ENCODE measurements around the gene IRGQ. TPM values are rescaled to one million over a fixed set of nuclear protein-coding genes. Genes with fewer than 3 reads are reported as not detected.

IRGQ gene
- total RNA-seq, 6 experiments from 2014 or later = 9.1 to 18.6 (median 11.0) TPM

- intact Hi-C loops (cut with DNase I) = no loop called here
- WGBS (ENCODE audit: insufficient coverage, low coverage, low lambda C conversion rate, missing lambda C conversion rate) = 13% methylated on average over 2 of the region's 5 CpGs
- H3K27ac ChIP-seq = no peak overlapping the region
Observed at GRCh38 chr19:43634506-43634871, 38.6 kb upstream of the IRGQ start.

GRCh38 chr19:43634068-43634467 lies 38.1 kb upstream of the IRGQ start:
- intact Hi-C loops (cut with DNase I) = no loop called here
- no peak overlapping the region for H3K27ac ChIP-seq
- WGBS (ENCODE audit: insufficient coverage, low coverage, low lambda C conversion rate, missing lambda C conversion rate) = 81% methylated on average over 3 of the region's 5 CpGs

More at GRCh38 chr19:43634506-43634871, 38.6 kb upstream of the IRGQ start:
- Histone ChIP-seq H3K9me3 (no peaks in the 10 kb centered on the region), H3K36me3 (no peaks in the 10 kb centered on the region), H3K27me3 (no peaks in the 10 kb centered on the region), H3K4me1 (no peaks in the 10 kb centered on the region), H3K4me3 (no peak overlapping the region)
- TF ChIP-seq POLR2A (IDR thresholded peaks at IDR 0.05) (no peak), CTCF (IDR thresholded peaks at IDR 0.05) (no peak)
- DNase-seq = no peak
- ATAC-seq = no peak

DNA sequence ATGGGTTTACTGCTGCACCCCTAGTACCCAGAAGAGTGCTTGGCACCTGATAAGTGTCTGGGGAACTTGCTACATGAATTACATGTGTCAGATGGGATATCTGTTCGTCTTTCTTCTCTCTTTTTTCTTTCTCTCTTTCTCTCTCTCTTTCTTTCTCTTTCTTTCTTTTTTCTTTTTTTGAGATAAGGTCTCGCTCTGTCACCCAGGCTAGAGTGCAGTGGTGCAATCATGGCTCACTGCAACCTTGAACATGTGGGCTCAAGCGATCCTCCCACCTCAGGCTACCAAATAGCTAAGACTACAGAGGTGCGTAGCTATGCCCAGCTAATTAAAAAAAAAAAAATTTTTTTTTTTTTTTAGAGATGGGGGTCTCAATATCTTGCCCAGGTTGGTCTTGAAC lies 37.6 kb upstream of the IRGQ start:
- TF ChIP-seq CTCF (IDR thresholded peaks at IDR 0.05) (no peak), POLR2A (IDR thresholded peaks at IDR 0.05) (no peak)
- no peak overlapping the region for H3K27ac ChIP-seq
- intact Hi-C loops (cut with DNase I) = no loop called here
- DNase-seq (no peak), ATAC-seq (no peak)
- no peaks in the 10 kb centered on the region for H3K36me3 ChIP-seq
- WGBS (ENCODE audit: insufficient coverage, low coverage, low lambda C conversion rate, missing lambda C conversion rate) = 76% methylated on average over 2 of the region's 4 CpGs
- no peaks in the 10 kb centered on the region for H3K9me3 ChIP-seq
- no peaks in the 10 kb centered on the region for H3K27me3 ChIP-seq
- no peak overlapping the region for H3K4me3 ChIP-seq
- H3K4me1 ChIP-seq = no peaks in the 10 kb centered on the region

More at GRCh38 chr19:43634068-43634467, 38.1 kb upstream of the IRGQ start:
- no peak for ATAC-seq
- Histone ChIP-seq H3K9me3 (no peaks in the 10 kb centered on the region), H3K4me1 (no peaks in the 10 kb centered on the region), H3K4me3 (no peak overlapping the region), H3K27me3 (no peaks in the 10 kb centered on the region), H3K36me3 (no peaks in the 10 kb centered on the region)
- TF ChIP-seq POLR2A (IDR thresholded peaks at IDR 0.05) (no peak), CTCF (IDR thresholded peaks at IDR 0.05) (no peak)
- no peak for DNase-seq

GRCh38 chr19:43631491-43631890 lies 35.6 kb upstream of the IRGQ start:
- ATAC-seq (no peak), DNase-seq (no peak)
- Histone ChIP-seq H3K36me3 (no peaks in the 10 kb centered on the region), H3K4me1 (no peaks in the 10 kb centered on the region), H3K9me3 (no peaks in the 10 kb centered on the region), H3K4me3 (no peak overlapping the region), H3K27me3 (no peaks in the 10 kb centered on the region), H3K27ac (no peak overlapping the region)
- 90% methylated on average over 4 of the region's 5 CpGs for WGBS (ENCODE audit: insufficient coverage, low coverage, low lambda C conversion rate, missing lambda C conversion rate)
- intact Hi-C loops (cut with DNase I) = no loop called here
- TF ChIP-seq CTCF (IDR thresholded peaks at IDR 0.05) = no peak
- TF ChIP-seq POLR2A (IDR thresholded peaks at IDR 0.05) = no peak
